ENCODE data around the gene NES.

DNA sequence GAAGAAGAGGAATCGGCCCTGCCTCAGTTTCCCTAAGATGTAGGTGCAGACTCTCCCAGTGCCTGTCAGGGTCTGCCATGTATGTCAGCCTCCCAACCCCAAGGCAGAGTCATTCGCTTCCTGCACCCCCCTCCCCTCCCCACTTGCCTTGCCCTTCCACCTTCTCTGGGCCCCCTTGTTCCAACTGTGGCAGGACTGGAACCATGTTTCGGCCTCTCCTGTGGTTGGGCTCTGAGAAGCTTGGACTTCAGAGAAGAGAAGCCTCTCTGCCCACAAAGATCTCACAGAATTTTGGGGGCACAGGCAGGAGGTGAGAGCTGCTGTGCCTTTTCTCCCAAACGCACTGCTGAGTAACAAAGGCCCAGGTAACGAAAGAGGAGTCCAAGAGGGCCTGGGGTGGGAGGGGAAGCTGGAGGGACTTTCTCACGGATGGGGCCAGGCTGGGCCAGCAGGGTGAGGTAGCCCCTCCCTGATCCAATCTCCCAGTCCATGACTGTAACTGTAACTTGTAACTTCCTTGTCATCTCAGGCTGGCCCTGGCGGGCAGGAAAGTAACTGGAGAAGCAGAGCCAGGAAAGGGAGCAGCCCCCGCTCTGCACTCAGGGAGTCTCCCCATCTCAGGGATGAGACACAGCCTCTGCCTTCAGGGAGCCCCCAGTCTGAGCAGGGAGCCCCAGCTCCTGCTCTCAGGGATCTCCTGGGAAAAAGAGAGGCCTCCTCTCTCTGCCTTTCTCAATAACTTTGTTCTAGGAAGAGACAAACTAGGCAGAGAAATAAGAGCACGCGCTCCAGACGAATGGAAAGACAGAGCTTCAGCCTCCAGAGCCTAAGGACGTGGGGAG, 16.9 kb upstream of the NES start:
- TF ChIP-seq RAD21 (IDR thresholded peaks at IDR 0.05; ENCODE audit: low read length): no peak
- no peak for TF ChIP-seq CTCF (IDR thresholded peaks at IDR 0.05)
- TF ChIP-seq EZH2phosphoT487 (IDR thresholded peaks at IDR 0.05; ENCODE audit: borderline replicate concordance, low read depth): no peak
- no peak for TF ChIP-seq YY1 (IDR thresholded peaks at IDR 0.05; ENCODE audit: low read depth)
- TF ChIP-seq, protein P1, sequence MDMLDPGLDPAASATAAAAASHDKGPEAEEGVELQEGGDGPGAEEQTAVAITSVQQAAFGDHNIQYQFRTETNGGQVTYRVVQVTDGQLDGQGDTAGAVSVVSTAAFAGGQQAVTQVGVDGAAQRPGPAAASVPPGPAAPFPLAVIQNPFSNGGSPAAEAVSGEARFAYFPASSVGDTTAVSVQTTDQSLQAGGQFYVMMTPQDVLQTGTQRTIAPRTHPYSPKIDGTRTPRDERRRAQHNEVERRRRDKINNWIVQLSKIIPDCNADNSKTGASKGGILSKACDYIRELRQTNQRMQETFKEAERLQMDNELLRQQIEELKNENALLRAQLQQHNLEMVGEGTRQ (IDR thresholded peaks at IDR 0.05; ENCODE audit: borderline replicate concordance, low read depth, low read length): no peak
- no peak for TF ChIP-seq FOXJ3 (CRISPR knock-in tag; IDR thresholded peaks at IDR 0.05)
- TF ChIP-seq RFX5 (IDR thresholded peaks at IDR 0.05; ENCODE audit: low read length): no peak

All from SK-N-SH (cell line).